Stimulated activated CD4-positive, alpha-beta T cell treated with anti-CD3 and anti-CD28 coated beads, Interleukin-2, amount 100 ng/mL, for 24 hours (primary cell): ENCODE measurements around the gene SLC5A9.

Experiments
- DNase-seq, 2 donors: peaks; one replicate each; pipeline ENCODE4 v3.0.0-alpha.2; 2020

SLC5A9 gene

GRCh38 chr1:48214820-48215219, 7.7 kb upstream of the SLC5A9 start:
- DNase-seq, result no peak

GRCh38 chr1:48215222-48215621, 7.3 kb upstream of the SLC5A9 start:
- no peak for DNase-seq

DNA sequence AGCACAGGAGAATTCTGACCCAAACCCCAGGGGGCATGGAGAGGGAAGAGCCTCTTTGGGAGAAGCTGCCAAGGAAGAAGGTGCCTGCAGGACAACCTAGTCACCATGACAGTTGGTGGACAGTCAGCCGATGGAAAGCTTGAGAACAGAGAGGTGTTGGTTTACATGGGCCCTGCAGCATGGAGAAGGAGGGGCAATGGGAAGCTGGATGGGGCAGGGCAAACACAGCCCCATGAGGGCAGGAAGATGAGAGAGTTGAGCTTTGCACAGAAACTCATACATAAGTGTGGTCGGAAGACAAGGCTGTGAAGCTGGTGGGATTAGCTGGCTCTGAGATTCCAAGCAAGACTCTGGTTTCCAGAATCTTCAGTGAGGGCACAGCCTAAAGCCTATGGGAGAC, 6.6 kb upstream of the SLC5A9 start:
- DNase-seq, result no peak

- no peak for DNase-seq
Observed at GRCh38 chr1:48216313-48216712, 6.2 kb upstream of the SLC5A9 start.

- DNase-seq, result no peak
Observed at GRCh38 chr1:48216941-48217340, 5.6 kb upstream of the SLC5A9 start.

DNA sequence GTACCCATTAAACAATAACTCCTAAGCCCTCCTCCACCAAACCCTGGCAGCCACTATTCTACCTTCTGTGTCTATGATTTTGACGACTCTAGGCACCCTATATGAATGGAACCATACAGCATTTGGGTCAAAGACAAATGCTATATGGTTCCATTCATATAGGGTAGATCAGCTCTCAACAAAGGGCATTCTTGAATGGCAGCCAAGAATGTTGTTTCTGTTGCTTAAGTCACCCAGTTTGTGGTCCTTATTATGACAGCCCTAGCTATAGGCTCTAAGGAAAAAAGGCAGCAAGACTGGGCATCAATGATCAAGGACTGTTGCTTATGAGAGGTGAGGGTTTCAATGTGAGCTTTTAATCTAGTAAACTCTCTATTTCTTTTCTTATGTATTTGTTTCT, 4.7 kb upstream of the SLC5A9 start:
- DNase-seq, result no peak

GRCh38 chr1:48219803-48220202, 2.7 kb upstream of the SLC5A9 start:
- no peak for DNase-seq

- no peak for DNase-seq
Observed at GRCh38 chr1:48221122-48221521, 1.4 kb upstream of the SLC5A9 start.

- DNase-seq, result no peak
Observed at GRCh38 chr1:48221657-48222056, 859 bp upstream of the SLC5A9 start.

GRCh38 chr1:48223366-48224240, 1.1 kb downstream of the SLC5A9 start:
- no peak for DNase-seq

GRCh38 chr1:48224791-48225190, 2.3 kb downstream of the SLC5A9 start:
- no peak for DNase-seq

- no peak for DNase-seq
Observed at GRCh38 chr1:48225579-48225978, 3.1 kb downstream of the SLC5A9 start.

DNA sequence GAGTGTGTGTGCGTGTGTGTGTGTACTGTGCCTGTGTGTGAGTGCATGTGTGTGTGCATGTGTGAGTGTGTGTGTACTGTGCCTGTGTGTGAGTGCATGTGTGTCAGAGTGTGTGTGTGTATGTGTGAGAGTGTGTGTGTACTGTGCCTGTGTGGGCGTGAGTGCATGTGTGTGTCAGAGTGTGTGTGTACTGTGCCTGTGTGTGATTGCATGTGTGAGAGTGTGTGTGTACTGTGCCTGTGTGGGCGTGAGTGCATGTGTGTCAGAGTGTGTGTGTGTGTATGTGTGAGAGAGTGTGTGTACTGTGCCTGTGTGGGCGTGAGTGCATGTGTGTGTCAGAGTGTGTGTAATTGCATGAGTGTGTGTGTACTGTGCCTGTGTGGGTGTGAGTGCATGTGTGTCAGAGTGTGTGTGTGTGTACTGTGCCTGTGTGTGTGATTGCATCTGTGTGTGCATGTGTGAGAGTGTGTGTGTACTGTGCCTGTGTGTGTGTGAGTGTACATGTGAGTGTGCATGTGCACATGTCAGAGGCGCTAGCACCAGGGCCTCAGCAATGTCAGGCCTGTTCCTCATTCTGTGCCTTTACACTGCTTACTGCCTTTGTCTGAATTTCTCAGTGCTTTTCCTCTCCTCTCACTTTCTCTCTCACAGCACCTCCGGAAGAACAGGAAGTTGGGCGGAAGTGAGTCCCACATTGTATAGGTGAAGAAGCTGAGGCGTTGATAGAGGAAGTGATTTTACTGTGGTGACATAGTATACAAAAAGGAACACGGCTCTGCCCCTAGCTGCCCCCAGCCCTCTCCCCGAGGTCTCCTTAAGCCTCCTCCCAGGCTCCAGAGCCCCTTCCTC, 4.9 kb downstream of the SLC5A9 start:
- DNase-seq, result peak in 1 of 2 donors; percentile 5

DNA sequence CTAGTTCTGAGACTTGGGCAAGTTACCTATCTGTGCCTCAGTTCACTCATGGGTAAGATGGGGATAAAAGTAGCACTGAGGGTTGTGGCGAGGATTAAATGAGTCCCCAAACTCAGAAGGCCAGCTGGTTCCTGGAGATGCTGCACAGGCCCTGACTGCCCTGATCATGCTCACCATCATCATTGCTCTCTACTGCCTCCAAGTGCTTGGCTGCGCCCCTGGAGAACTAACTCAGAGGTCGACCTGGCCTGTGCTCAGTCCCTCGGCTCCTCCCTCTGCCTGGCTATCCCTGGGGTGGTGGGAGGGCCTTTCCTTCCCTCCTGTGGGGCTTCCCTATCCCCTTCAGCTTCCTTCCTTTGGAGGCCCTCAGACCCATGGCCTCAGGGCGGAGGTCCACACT, 5.6 kb downstream of the SLC5A9 start:
- DNase-seq, result no peak

- no peak for DNase-seq
Observed at GRCh38 chr1:48229317-48229716, 6.8 kb downstream of the SLC5A9 start.

DNA sequence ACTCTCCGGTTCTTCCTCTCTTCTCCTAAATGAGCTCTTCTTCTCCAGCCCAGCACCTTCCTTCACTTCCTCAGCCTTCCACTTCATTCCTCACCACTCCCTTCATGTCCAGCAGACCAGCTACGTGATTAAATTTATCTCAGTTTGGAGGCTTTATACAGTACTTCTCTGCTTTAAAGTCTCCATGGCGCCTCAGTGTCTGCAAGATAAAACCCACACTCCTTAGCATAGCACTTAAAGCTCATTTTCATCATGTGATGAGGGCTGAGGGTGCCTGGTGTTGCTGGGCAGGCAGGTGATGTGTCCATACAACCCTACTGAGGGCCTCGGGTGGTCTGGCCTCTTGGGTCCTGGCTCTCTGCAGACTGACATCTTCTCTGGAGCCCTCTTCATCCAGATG, 7.7 kb downstream of the SLC5A9 start:
- DNase-seq, result no peak

DNA sequence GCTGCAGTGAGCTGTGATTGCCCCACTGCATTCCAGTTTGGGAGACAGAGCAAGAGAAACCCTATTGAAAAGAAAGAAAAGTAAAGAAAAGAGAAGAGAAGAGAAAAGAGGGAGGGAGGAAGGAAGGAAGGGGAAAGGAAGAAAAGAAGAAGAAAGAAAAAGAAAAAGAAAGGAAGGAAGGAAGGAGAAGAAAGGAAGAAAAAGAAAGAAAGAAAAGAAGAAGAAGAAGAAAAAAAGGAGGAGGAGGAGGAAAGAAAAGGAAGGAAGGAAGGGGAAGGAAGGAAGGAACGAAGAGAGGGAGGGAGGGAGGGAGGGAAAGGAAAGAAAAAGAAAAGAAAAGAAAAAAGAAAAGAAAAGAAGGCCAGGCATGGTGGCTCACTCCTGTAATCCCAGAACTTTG, 10.2 kb downstream of the SLC5A9 start:
- no peak for DNase-seq

- no peak for DNase-seq
Observed at GRCh38 chr1:48233666-48234485, 11.4 kb downstream of the SLC5A9 start.

DNA sequence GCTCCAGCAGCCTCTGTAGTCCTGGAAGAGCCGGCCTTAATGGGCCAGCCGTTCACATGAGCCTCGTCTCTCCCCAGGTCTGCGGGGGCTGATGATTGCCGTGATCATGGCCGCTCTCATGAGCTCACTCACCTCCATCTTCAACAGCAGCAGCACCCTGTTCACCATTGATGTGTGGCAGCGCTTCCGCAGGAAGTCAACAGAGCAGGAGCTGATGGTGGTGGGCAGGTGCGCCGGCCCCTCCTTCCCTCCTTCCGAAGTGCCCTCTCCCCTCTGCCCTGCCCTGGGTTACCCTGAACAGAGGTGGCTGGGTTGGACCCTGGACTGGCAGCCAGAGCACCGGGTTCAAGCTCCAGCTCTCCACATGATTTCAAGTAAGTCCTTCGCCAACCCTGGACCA, 13.1 kb downstream of the SLC5A9 start:
- DNase-seq, result no peak

GRCh38 chr1:48236716-48237470, 14.4 kb downstream of the SLC5A9 start:
- no peak for DNase-seq

DNA sequence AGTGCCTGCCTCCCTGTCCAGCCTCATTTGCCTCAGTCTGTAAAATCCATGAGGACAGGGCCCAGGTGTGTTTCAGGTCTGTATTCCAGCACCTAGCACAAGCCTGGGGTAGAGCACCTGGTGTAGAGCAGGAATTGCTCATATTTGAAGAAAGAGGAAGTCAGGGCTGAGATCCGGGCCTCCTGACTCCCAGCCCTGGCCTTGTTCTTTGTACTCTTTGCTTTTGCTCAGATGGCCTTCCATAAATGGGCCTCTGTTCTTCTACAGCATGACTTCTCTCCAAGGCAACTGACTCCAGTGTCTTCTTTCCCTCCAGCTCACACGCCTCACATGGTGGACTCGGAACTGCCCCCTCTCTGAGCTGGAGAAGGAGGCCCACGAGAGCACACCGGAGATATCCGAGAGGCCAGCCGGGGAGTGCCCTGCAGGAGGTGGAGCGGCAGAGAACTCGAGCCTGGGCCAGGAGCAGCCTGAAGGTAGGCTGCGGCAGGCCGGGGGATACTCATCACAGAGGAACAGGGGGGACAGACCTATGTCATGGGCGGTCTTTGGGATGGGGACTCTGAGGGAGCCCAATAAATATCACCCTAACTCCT, 19.7 kb downstream of the SLC5A9 start:
- DNase-seq, result no peak

GRCh38 chr1:48245106-48245505, 22.6 kb downstream of the SLC5A9 start:
- DNase-seq, result no peak
